Measurements from ENCODE around the gene IARS2.
"Not testable (repeated sequence)": the region's sequence is repeated elsewhere in the genome, so short reads cannot be mapped to it uniquely, and the experiment has no call there.

Gene IARS2

DNA sequence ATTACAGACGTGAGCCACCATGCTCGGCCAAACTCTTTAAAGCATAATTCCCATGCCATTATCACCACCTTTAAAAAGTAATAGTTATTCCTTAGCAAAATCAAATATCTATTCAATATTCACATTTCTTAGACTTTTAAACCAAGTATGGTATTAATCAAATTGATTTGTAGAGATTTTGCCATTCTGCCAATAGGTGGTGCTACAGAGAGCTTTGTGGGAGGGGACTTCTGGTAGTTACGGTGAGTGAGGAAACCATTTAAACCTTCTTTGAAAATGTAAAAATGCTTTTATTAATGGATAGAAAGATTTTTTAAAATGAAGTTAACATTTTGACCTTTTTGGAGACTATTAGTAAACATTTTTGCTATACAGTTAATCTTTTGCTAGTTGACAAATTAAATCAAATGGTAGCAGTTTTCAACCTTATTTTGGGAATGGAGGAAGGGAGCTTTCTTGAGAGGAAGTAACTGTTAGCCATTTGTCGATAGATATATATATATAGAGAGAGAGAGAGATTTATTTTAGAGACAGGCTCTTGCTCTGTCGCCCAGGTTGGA, 19.3 kb downstream of the IARS2 start:
- no peak for DNase-seq

DNA sequence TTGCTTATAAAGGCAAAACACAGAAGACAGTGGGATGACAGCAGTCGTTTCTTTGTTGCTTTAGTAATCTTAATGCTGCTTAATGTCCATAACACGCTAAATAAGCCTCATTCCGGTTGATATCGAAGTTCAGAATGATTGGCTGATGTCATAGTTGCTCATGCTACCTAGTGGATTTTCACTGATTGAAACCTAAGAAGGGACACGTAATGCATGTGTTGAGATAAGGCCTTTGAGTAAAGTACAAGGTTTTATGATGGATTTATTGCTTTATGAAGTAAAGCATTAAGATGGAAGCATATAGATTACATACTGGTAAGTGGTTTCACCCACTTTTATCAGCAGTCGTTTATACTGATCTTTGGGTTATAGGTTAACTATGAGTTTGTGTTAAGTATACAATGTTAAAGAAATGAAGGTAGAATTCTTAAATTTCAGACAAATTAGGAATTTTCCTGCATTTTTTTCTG, 25.1 kb downstream of the IARS2 start:
- no peak for DNase-seq

- no peak for DNase-seq
Measured at GRCh38 chr1:220121791-220122530, 28.0 kb downstream of the IARS2 start.

- DNase-seq = no peak
Measured at GRCh38 chr1:220123066-220123465, 29.1 kb downstream of the IARS2 start.

DNA sequence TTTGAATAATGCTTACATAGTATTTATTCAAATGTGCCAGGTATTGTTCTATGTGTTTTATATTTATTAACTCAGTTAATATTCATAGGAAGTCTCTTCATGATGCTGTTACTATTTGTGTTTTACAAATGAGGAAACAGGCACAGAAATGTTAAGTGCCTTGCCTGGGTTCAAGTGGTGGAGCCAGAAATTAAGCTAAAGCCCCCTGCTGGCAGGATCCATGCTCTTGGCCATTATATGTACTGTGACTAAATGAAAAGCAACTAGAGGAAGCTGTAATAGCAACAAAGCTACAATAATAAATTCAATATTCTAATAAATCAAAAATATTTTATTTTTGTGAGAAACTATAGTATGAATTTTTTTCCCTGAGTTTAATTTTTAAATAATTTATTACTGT, 30.0 kb downstream of the IARS2 start:
- DNase-seq = no peak

GRCh38 chr1:220124542-220124941, 30.6 kb downstream of the IARS2 start:
- no peak for DNase-seq

GRCh38 chr1:220127076-220127475, 33.1 kb downstream of the IARS2 start:
- DNase-seq = no peak

- no peak for DNase-seq
Measured at GRCh38 chr1:220129479-220130210, 35.7 kb downstream of the IARS2 start.

- DNase-seq = no peak
Measured at GRCh38 chr1:220135755-220136154, 41.8 kb downstream of the IARS2 start.

- no peak for DNase-seq
Measured at GRCh38 chr1:220137019-220137786, 43.3 kb downstream of the IARS2 start.

DNA sequence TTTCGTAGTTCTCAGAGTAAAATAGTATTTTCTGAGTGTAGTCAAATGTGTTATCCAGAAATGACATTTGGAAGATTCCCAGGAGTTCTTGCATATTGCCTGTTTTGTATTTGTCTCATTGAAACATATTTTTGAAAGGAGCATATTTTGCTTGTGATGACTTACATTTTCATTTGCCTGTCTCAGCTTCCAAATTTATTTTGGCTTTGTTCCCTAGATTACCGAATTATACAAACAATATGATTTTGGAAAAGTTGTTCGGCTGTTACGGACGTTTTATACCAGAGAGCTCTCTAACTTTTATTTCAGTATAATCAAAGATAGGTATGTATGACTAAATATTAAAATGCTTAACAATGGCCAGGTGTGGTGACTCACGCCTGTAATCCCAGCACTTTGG, 46.0 kb downstream of the IARS2 start:
- DNase-seq = no peak

DNA sequence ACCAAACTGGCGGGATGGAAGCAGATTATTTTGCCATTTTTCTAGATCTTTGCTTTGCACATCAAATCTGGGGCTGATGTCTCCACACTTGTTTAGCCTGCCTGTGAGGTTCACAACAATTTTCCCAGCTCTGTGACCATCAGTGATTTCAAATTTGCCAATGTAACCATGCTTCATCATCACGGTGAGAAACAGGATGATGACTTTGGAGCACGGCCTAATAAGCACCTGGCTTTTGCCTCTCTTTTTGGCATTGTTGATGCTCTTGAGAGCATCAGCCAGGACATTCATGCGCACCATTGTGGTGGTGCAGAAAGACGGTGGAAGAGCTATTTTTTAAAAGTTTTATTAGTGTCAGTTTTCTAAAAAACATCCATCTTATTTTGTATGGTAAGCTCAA, 50.1 kb downstream of the IARS2 start:
- no peak for DNase-seq

GRCh38 chr1:220149742-220150141, 55.8 kb downstream of the IARS2 start:
- no peak for DNase-seq

DNA sequence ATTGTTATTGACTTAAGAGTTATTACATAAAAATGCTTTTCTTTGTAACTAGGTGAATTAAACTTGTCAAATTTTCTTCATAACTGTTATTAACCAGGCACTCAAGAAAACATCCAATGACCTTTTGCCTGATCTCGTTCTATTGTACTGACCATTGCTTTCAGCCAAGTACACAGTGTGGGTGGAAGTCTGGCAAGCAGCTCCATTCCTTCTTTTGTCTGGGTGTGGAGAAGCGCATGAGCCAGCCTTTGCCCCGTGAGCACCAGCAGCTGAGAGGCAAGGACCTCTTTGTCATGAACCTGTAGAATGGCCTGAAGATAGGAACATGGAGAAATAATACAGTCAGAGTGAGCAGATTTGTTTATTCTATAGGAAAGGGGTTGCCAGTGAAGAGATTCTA, 57.5 kb downstream of the IARS2 start:
- DNase-seq = no peak

DNA sequence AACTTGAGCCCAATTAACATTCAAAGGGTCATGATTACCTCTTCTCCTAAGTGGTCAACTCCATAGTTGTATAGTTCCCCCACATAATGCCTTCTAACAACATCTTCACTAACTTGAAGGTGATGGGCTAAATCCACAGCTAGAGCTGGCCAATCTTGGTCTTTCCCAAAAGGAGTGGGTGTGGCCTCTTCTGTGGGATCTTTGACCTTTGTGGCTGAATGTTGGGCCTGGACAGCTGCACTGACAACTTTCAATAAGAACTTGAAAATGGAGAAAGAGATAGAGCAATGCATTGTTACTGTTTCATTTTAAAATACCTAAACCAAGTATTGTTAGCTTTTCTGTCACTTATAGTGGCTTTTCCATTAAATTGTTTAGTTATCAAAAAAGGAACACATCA, 59.2 kb downstream of the IARS2 start:
- no peak for DNase-seq

GRCh38 chr1:220156620-220157146, 62.8 kb downstream of the IARS2 start:
- DNase-seq = no peak

GRCh38 chr1:220157738-220158137, 63.8 kb downstream of the IARS2 start:
- DNase-seq = no peak

- not testable (repeated sequence) for DNase-seq
Measured at GRCh38 chr1:220158530-220158929, 64.6 kb downstream of the IARS2 start.

GRCh38 chr1:220159041-220159440, 65.1 kb downstream of the IARS2 start:
- no peak for DNase-seq

DNA sequence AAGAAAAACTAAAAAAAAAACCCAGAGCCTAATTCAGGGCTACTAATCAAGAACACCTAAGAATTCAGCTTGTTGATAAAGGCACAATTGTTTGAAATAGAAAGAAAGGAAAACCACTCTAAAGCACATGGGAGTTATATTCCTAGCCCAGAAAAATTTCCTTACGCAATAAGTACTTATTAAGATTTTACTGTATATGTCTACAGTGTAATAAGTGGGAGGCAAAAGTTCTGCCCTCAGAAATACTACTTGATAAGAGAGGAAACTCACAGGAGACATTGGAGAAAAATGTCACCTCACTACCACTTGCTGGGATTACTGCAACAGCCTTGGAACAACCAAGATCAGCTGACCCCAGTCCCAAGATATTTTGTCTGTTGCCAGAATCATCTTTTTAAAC, 66.1 kb downstream of the IARS2 start:
- no peak for DNase-seq

DNA sequence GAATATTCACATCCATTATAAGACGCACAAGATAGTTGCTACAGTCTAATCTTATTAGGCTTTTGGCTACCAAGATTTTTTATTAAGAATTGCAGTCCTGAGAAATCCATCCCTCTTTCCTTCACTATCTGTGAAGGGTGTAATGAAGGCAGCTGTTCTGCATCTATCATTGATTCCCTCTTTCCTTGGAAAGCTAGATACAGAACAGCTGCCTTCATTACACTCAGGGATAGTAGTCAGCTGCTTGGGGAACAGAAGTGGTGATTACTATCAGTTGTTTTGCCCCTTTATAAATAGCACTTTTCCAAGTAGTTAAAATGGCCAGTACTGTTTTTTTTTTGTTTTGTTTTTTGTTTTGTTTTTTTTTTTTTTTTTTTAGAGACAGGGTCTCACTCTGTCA, 70.2 kb downstream of the IARS2 start:
- no peak for DNase-seq

GRCh38 chr1:220164517-220164916, 70.6 kb downstream of the IARS2 start:
- DNase-seq = no peak

- no peak for DNase-seq
Measured at GRCh38 chr1:220166853-220167252, 72.9 kb downstream of the IARS2 start.
